Muscle layer of colon (tissue), 2 donors: Measurements from ENCODE around the gene SIDT1.

Source experiments
- H3K27ac ChIP-seq: one replicate; pipeline ENCODE4 v1.7.0; 2013; ENCODE audit warnings: low read depth, mild to moderate bottlenecking, low read length, moderate library complexity
- H3K27me3 ChIP-seq, 2 donors: one replicate each; pipeline ENCODE4 v1.7.0; 2013; ENCODE audit warnings: low read length in 2 of 2, mild to moderate bottlenecking in 2 of 2; ENCODE audit not compliant: insufficient read depth in 2 of 2, control insufficient read depth in 1 of 2
- H3K36me3 ChIP-seq: one replicate; pipeline ENCODE4 v1.7.0; 2013; ENCODE audit warnings: mild to moderate bottlenecking, low read length; ENCODE audit not compliant: insufficient read depth
- H3K4me1 ChIP-seq: one replicate; pipeline ENCODE4 v1.7.0; 2013; ENCODE audit warnings: mild to moderate bottlenecking, low read length; ENCODE audit not compliant: insufficient read depth
- H3K4me3 ChIP-seq, 2 donors: one replicate each; pipeline ENCODE4 v1.7.0; 2013; ENCODE audit warnings: low read length in 2 of 2, low read depth in 1 of 2, mild to moderate bottlenecking in 1 of 2, moderate library complexity in 1 of 2
- H3K9ac ChIP-seq: one replicate; pipeline ENCODE4 v1.7.0; 2013; ENCODE audit warnings: low read length
- H3K9me3 ChIP-seq: one replicate; pipeline ENCODE4 v1.7.0; 2013; ENCODE audit warnings: mild to moderate bottlenecking, low read length
- donor health status: abdominal sarcoma.
- donor health status: Adenocarcinoma of cecum.

SIDT1 gene

DNA sequence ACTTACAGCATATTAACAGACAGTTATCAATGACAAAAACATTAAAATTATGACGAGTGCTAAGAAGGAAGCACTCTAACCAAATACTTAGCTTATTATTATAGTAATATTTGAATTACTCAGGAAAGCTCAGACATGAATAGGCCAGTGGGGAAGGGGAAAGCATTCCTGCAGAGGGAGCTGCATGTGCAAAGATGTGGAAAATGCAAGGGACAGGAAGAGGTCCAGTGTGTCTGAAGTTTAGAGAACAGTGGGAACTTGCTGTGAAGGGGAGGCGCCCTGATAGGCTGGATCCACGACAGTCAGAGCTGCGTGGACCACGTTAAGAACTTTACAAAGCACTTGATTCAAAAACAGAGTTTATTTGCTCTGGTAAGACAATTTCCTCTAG lies 16.2 kb upstream of the SIDT1 start:
- H3K36me3 ChIP-seq = no peaks in the 10 kb centered on the region
- no peaks in the 10 kb centered on the region for H3K27me3 ChIP-seq
- H3K27ac ChIP-seq = no peak overlapping the region
- H3K9me3 ChIP-seq = no peaks in the 10 kb centered on the region
- H3K4me1 ChIP-seq = peaks cover 10% of the 10 kb centered on the region
- no peak overlapping the region for H3K4me3 ChIP-seq
- no peak overlapping the region for H3K9ac ChIP-seq

DNA sequence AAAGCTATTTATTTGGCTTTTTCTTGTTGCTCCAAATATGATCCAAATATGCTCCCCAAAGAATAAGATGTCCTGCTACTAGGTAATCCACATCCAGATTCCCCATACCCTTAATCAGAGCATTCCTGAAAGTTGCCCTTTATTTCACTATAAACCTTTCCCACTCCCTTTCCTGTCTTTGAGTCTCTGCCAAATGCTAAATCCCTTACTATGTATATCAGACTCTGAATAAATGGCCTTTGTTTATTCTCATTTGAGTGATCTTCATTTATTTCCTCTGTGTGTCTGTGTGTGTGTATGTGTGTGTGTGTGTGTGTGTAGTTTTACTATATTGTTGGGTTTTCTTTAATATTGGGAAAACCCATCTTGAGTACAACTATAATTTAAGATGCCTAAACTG lies 10.4 kb upstream of the SIDT1 start:
- H3K4me1 ChIP-seq = no peaks in the 10 kb centered on the region
- H3K9ac ChIP-seq = no peak overlapping the region
- no peak overlapping the region for H3K27ac ChIP-seq

DNA sequence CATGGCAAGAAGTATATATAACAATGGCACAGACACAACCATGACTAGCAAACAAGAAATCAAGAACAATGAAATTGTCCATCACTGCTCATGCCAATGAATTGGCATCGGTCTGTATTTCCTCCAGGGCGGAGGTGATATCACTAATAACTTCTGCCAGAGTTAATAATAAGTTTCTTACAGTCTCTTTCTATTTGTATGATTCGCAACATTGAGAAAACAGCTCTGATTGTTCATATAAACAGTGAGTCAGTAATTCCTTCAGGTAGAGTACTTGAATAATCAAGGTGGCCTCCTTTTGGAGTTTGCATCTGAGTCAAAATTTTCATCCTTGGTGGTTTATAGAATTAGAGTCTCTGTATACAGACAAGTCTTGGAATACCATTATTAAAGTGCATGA lies 9.1 kb upstream of the SIDT1 start:
- H3K36me3 ChIP-seq = no peaks in the 10 kb centered on the region
- H3K4me1 ChIP-seq = no peaks in the 10 kb centered on the region
- no peaks in the 10 kb centered on the region for H3K9me3 ChIP-seq
- H3K9ac ChIP-seq = no peak overlapping the region
- no peak overlapping the region for H3K27ac ChIP-seq
- no peak overlapping the region for H3K4me3 ChIP-seq
- H3K27me3 ChIP-seq = no peaks in the 10 kb centered on the region

More for the DNA sequence above, 10.4 kb upstream of the SIDT1 start:
- Histone ChIP-seq H3K27me3 (no peaks in the 10 kb centered on the region), H3K9me3 (no peaks in the 10 kb centered on the region), H3K4me3 (no peak overlapping the region), H3K36me3 (no peaks in the 10 kb centered on the region)

DNA sequence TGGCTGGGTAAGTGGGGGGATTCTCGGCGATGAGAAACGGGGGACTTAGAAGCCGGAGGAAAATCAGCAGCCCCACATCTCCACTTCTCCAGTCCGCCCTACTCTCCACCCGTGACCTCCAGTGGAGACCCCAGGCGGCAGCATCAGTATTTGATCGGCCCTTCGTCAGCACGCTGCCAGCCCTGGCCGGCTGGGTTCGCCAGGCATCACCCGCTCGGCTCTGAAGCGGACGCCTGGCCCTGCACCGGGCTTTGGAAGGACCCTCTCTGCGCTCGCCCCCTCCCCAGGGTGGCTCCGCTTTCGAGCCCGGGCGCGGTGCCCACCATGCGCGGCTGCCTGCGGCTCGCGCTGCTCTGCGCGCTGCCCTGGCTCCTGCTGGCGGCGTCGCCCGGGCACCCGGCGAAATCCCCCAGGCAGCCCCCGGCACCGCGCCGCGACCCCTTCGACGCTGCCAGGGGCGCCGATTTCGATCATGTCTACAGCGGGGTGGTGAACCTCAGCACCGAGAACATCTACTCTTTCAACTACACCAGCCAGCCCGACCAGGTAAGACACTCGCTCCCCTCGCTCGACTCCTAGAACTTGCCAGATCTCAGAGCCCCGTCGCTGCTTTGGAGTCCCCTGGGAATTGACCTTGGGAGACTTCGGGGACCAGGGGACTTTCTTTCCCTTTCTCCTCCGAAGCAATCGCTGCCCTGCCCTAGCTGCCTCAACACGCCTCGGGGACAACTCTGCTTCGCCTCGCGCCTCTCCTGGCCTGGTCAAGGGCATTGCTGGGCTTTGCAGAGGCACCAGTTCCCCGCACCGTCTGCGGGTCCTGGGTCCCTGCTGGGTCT lies 561 bp downstream of the SIDT1 start:
- Histone ChIP-seq H3K27ac (no peak overlapping the region), H3K9me3 (no peaks in the 10 kb centered on the region), H3K36me3 (no peaks in the 10 kb centered on the region), H3K27me3 (peaks cover 12 to 20% of the 10 kb centered on the region in 2 donors), H3K9ac (peak overlapping the region; percentile 26), H3K4me3 (peak overlapping the region; percentile 53 to 72), H3K4me1 (peaks cover 4% of the 10 kb centered on the region)

DNA sequence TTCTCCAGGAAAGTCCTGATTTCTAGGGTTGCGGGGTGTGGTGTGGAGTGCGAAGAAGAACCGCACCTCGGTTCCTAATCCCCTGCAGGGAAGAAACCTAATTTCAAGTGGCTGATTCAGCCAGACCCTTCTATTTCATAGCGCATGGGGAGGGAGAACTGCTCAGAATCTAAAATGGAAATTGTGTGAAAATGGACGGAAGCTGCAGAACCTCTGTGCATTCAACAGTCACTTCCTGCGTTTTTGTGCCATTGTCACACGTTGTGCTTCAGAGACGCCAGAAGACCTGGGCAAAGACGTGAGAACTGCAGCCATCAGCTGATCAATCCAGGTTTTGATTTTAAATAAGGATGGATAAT lies 1.2 kb downstream of the SIDT1 start:
- no peak overlapping the region for H3K27ac ChIP-seq
- no peak overlapping the region for H3K9ac ChIP-seq
- no peaks in the 10 kb centered on the region for H3K9me3 ChIP-seq
- peaks cover 4% of the 10 kb centered on the region for H3K4me1 ChIP-seq
- peak overlapping the region; percentile 53 to 72 for H3K4me3 ChIP-seq
- peaks cover 12 to 20% of the 10 kb centered on the region in 2 donors for H3K27me3 ChIP-seq
- no peaks in the 10 kb centered on the region for H3K36me3 ChIP-seq

DNA sequence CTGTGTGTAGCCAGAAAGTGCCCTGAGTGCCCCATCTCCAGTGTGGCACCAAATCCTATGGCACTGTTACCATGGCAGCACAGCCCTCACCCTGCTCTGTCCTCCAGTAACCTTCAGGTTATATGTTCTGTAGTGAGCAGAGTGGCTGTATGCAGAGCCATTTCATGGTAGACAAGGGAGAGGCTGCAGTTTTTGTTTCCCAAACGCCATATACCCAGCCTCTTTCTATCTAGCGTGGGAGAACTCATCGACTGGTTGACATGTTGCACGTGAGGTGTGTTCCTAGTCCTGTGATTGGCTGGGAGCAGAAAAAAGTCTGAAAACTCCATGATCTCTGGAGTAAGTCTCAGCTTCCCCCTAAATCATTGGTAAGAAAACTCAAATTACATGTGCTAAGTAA lies 2.0 kb downstream of the SIDT1 start:
- H3K9ac ChIP-seq = no peak overlapping the region
- H3K4me3 ChIP-seq = no peak overlapping the region
- peaks cover 4% of the 10 kb centered on the region for H3K4me1 ChIP-seq
- peaks cover 12 to 20% of the 10 kb centered on the region in 2 donors for H3K27me3 ChIP-seq
- no peaks in the 10 kb centered on the region for H3K9me3 ChIP-seq
- no peaks in the 10 kb centered on the region for H3K36me3 ChIP-seq
- no peak overlapping the region for H3K27ac ChIP-seq

DNA sequence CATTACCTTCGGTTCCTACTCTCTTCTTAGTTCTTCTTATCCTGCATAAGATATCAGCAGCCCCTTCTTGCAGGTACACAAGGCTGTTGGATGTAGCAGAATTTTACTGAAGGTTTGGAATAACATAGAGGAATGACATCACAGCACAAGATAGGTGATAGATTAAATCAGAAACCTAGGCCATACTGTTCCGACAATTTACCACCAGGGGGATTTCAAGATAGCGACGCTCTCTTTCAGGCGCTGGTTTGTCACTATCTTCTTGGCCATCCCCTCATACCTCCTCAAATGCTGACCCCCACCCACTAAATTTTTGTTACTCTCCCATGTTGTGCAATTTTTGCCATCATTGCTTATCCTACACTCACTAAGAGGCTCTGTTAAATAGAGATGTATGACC lies 3.5 kb downstream of the SIDT1 start:
- no peak overlapping the region for H3K9ac ChIP-seq
- H3K4me3 ChIP-seq = no peak overlapping the region
- H3K9me3 ChIP-seq = no peaks in the 10 kb centered on the region
- H3K36me3 ChIP-seq = no peaks in the 10 kb centered on the region
- no peak overlapping the region for H3K27ac ChIP-seq
- peaks cover 12 to 20% of the 10 kb centered on the region in 2 donors for H3K27me3 ChIP-seq
- peaks cover 4% of the 10 kb centered on the region for H3K4me1 ChIP-seq

DNA sequence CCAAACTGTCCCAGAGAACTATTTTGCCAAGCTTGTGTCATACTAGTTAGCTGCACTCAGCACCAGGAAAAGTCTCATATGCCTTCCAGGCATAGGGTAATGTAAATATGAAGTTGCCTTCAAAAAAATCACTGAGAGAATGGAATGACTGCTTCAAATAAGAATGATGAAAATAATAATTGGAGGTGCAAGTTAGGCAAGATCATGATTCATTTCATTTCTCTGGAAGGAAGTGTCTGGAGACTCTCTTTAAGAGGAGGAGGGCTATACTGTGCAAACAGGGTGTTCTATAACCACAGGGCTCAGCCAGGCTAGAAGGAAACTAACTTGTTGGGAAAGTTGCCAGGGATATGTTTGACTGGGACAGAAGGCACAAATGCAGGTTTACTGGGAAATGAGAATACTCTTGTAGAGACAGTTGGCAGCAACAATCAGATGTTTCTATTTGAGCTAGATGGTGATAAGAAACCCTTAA lies 4.3 kb downstream of the SIDT1 start:
- no peak overlapping the region for H3K9ac ChIP-seq
- no peaks in the 10 kb centered on the region for H3K9me3 ChIP-seq
- no peak overlapping the region for H3K4me3 ChIP-seq
- H3K27me3 ChIP-seq = peaks cover 12 to 20% of the 10 kb centered on the region in 2 donors
- no peak overlapping the region for H3K27ac ChIP-seq
- H3K4me1 ChIP-seq = peaks cover 4% of the 10 kb centered on the region
- H3K36me3 ChIP-seq = no peaks in the 10 kb centered on the region

DNA sequence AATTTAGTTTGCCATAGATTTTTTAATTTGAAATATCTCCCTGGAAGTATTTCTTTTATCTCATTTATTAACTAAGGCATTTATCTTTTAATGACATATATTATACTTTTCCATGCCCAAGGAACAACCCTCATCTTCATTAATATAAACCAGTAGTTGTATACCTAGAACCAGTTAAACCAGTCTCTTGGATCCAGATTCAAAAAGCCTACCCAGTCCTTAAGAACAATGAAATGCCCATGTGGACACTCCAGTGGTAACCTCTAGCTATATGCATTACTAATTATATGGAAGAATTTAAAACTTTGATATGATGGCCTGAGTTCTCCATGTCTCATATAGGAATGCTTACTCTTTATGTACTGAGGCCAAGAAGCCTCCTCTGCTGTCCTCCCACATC lies 4.8 kb downstream of the SIDT1 start:
- no peak overlapping the region for H3K27ac ChIP-seq

DNA sequence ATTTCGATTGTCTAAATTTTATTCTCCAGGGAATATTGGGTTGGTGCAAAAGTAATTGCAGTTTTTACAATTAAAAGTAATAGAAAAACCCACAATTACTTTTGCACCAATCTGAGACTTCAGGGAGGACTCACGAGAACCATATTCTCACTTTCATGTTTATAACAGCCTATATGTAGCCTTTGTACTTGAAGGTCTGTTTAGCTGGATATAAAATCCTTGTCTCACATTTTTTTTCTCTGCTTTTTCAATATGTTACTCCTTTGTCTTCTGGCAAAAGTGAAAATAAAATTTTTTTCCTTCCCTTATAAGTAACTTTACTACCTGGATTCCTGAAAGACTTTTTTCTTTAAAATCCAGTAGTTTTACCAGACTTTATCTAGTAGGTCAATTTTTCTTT lies 9.2 kb downstream of the SIDT1 start:
- Histone ChIP-seq H3K27ac (no peak overlapping the region), H3K9me3 (no peaks in the 10 kb centered on the region), H3K36me3 (no peaks in the 10 kb centered on the region), H3K4me3 (no peak overlapping the region), H3K4me1 (no peaks in the 10 kb centered on the region), H3K27me3 (no peaks in the 10 kb centered on the region), H3K9ac (no peak overlapping the region)

More for the DNA sequence above, 4.8 kb downstream of the SIDT1 start:
- no peaks in the 10 kb centered on the region for H3K4me1 ChIP-seq
- H3K9me3 ChIP-seq = no peaks in the 10 kb centered on the region
- H3K4me3 ChIP-seq = no peak overlapping the region
- H3K36me3 ChIP-seq = no peaks in the 10 kb centered on the region
- no peak overlapping the region for H3K9ac ChIP-seq
- peaks cover 7 to 20% of the 10 kb centered on the region in 2 donors for H3K27me3 ChIP-seq

DNA sequence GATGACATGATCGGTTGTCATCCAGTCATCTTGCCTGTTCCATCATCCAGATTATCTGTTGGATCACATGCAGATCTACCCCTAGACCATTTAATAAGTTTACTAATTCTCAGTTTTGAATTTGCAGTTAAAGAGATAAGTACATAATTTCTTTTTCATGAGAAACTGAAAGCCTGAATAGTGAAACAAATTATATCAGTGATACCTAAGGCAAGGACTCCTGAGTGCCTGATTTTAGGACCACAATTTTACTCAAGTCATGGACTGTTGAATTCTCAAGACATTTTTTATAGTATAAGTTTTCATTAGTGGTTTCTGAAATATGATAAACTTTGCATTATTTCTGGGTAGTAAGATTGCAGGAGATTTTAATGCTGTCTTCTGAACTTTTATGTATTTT lies 13.2 kb downstream of the SIDT1 start:
- Histone ChIP-seq H3K9ac (no peak overlapping the region), H3K36me3 (no peaks in the 10 kb centered on the region), H3K4me3 (no peak overlapping the region), H3K9me3 (no peaks in the 10 kb centered on the region), H3K4me1 (no peaks in the 10 kb centered on the region), H3K27ac (no peak overlapping the region), H3K27me3 (no peaks in the 10 kb centered on the region)

DNA sequence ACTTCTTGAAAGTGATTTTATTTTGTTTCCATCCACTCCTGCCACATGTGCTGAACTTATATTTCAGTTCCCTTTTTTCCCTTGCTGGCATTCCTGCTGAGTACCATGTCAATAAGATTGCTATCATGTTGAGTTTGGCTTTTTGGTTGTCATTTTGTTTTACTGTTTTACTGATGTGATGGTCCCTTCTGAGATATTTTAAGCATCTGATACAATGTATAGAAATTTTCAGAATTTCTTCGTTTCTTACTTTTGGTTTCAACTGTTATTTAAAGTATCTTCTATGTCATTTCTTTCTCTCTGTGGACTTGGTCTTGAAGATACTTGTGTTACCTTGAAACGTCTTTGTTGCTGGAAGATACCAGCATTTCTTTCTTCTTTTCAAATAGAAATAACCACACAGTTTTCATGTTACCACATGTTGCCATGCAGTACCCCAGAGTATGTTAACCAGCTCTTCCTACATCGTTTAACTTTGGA lies 14.1 kb downstream of the SIDT1 start:
- H3K27me3 ChIP-seq = no peaks in the 10 kb centered on the region
- H3K4me3 ChIP-seq = no peak overlapping the region
- no peaks in the 10 kb centered on the region for H3K9me3 ChIP-seq
- H3K27ac ChIP-seq = no peak overlapping the region
- H3K4me1 ChIP-seq = no peaks in the 10 kb centered on the region
- no peaks in the 10 kb centered on the region for H3K36me3 ChIP-seq
- no peak overlapping the region for H3K9ac ChIP-seq
